ENCODE data around the gene NSUN3. TPM values are rescaled to one million over a fixed set of nuclear protein-coding genes. Genes with fewer than 3 reads are reported as not detected.

NSUN3 gene
- total and polyA plus RNA-seq, 11 donors: 2.9 to 11.2 (median 7.2) TPM

DNA sequence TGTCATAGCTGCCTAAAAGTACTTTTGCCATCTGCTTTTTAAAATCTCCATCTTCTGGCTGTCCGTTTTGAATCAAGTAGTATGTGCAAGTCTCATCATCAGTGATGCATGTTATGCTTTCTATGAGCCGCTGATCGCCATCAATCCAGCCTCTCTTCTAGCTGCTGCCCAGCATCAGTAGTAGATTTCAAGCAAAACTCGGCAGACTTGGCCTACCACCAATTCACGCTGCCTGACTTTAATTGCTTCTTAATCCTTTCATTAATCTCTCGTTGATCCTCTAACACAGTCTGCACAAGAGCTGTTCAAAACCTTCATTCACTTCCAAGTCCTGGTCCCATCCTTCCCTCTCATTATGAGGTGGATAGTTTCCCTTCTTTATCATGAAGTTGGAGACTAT lies 104.9 kb downstream of the NSUN3 start:
- DNase-seq (no peak), ATAC-seq (no peak)
- Histone ChIP-seq H3K27me3 (no peaks in the 10 kb centered on the region), H3K9me3 (no peaks in the 10 kb centered on the region), H3K27ac (no peak overlapping the region), H3K4me1 (no peaks in the 10 kb centered on the region), H3K4me3 (no peak overlapping the region), H3K36me3 (no peaks in the 10 kb centered on the region)
- intact Hi-C loops (cut with DNase I): no loop called here
- no peak for TF ChIP-seq POLR2A (IDR thresholded peaks at IDR 0.05)
- TF ChIP-seq, protein P1, sequence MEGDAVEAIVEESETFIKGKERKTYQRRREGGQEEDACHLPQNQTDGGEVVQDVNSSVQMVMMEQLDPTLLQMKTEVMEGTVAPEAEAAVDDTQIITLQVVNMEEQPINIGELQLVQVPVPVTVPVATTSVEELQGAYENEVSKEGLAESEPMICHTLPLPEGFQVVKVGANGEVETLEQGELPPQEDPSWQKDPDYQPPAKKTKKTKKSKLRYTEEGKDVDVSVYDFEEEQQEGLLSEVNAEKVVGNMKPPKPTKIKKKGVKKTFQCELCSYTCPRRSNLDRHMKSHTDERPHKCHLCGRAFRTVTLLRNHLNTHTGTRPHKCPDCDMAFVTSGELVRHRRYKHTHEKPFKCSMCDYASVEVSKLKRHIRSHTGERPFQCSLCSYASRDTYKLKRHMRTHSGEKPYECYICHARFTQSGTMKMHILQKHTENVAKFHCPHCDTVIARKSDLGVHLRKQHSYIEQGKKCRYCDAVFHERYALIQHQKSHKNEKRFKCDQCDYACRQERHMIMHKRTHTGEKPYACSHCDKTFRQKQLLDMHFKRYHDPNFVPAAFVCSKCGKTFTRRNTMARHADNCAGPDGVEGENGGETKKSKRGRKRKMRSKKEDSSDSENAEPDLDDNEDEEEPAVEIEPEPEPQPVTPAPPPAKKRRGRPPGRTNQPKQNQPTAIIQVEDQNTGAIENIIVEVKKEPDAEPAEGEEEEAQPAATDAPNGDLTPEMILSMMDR (IDR thresholded peaks at IDR 0.05): no peak
- WGBS, 4 donors: 82 to 86% (median 83%) methylated on average over 6 of the region's 6 CpGs

GRCh38 chr3:94171954-94172353 lies 109.1 kb downstream of the NSUN3 start:
- Histone ChIP-seq H3K27me3 (no peaks in the 10 kb centered on the region), H3K9me3 (no peaks in the 10 kb centered on the region), H3K4me3 (no peak overlapping the region), H3K4me1 (no peaks in the 10 kb centered on the region), H3K27ac (no peak overlapping the region), H3K36me3 (no peaks in the 10 kb centered on the region)
- intact Hi-C loops (cut with DNase I): no loop called here
- DNase-seq: no peak
- no peak for ATAC-seq
- TF ChIP-seq, protein P1 (IDR thresholded peaks at IDR 0.05): no peak
- no peak for TF ChIP-seq POLR2A (IDR thresholded peaks at IDR 0.05)

DNA sequence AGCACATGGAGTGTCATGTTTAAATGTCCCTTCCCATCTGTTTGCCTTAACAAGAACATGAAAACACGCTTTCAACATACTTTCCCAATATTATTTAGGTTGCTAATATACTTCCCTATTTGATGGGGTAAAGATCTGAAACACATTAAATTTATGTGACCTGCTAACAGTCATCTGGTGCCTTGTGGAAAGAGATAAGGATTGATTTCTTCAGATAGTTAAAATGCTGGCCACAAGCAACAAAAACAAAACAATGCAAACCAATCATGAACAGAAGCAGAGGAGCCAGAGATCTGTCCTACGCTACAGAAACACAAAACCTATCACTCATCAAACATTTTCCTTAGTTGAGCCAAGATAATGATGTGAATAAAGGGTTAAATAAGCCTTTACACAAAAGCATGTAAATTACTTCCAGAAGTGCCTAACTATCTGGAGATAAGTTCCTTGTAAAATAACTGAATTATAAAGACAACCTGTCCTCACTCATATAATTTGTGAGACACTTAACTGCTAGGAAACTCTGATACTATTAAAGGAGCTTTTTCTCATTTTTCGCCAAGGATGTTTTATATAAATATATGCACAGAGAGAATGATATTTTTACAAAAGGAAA lies 109.9 kb downstream of the NSUN3 start:
- H3K4me1 ChIP-seq: no peaks in the 10 kb centered on the region
- H3K27me3 ChIP-seq: no peaks in the 10 kb centered on the region
- H3K4me3 ChIP-seq: no peak overlapping the region
- DNase-seq (no peak), ATAC-seq (no peak)
- 70 to 77% (median 72%) methylated on average over 3 of the region's 3 CpGs for WGBS, 4 donors
- no peak overlapping the region for H3K27ac ChIP-seq
- TF ChIP-seq POLR2A (IDR thresholded peaks at IDR 0.05): no peak
- TF ChIP-seq, protein P1 (IDR thresholded peaks at IDR 0.05): no peak
- intact Hi-C loops (cut with DNase I): no loop called here
- H3K9me3 ChIP-seq: no peaks in the 10 kb centered on the region
- no peaks in the 10 kb centered on the region for H3K36me3 ChIP-seq

- no peak overlapping the region for H3K4me3 ChIP-seq
- ATAC-seq: no peak
- no peak for TF ChIP-seq POLR2A (IDR thresholded peaks at IDR 0.05)
- TF ChIP-seq, protein P1 (IDR thresholded peaks at IDR 0.05): no peak
- no peaks in the 10 kb centered on the region for H3K27me3 ChIP-seq
- no peak for DNase-seq
- H3K9me3 ChIP-seq: no peaks in the 10 kb centered on the region
- intact Hi-C loops (cut with DNase I): no loop called here
- H3K36me3 ChIP-seq: no peaks in the 10 kb centered on the region
- H3K4me1 ChIP-seq: no peaks in the 10 kb centered on the region
- no peak overlapping the region for H3K27ac ChIP-seq
- WGBS, 4 donors: 81 to 85% (median 83%) methylated on average over 2 of the region's 2 CpGs
Measured at GRCh38 chr3:94173673-94174434, 111.0 kb downstream of the NSUN3 start.

All from heart left ventricle (tissue), 16 donors.